Liver (tissue), 9 donors: Measurements from ENCODE around the gene IKZF3. TPM values are rescaled to one million over a fixed set of nuclear protein-coding genes. Genes with fewer than 3 reads are reported as not detected.

Experiments
- DNase-seq: peaks from one replicate; pipeline ENCODE4 v3.0.0-alpha.2; 2017; ENCODE audit warnings: low spot score
- H3K27ac ChIP-seq, 2 donors: one replicate each; pipeline ENCODE4 v1.7.0; 2013; ENCODE audit warnings: inconsistent platforms in 2 of 2, low read length in 2 of 2, control low read depth in 1 of 2, low read depth in 1 of 2, mild to moderate bottlenecking in 1 of 2
- H3K27me3 ChIP-seq, 4 donors: one replicate each; pipeline versions ENCODE4 v1.6.1 to v1.7.0; 2013; ENCODE audit warnings: low read length in 3 of 4, inconsistent platforms in 1 of 4, mild to moderate bottlenecking in 1 of 4, moderate library complexity in 1 of 4; ENCODE audit not compliant: control insufficient read depth in 4 of 4, insufficient read depth in 4 of 4
- H3K36me3 ChIP-seq, 4 donors: one replicate each; pipeline versions ENCODE4 v1.6.1 to v1.7.0; 2013; ENCODE audit warnings: low read length in 3 of 4, mild to moderate bottlenecking in 3 of 4, low read depth in 1 of 4, moderate library complexity in 1 of 4; ENCODE audit not compliant: control insufficient read depth in 4 of 4, insufficient read depth in 3 of 4
- H3K4me1 ChIP-seq, 4 donors: one replicate each; pipeline versions ENCODE4 v1.6.1 to v1.7.0; 2013; ENCODE audit warnings: low read length in 3 of 4, mild to moderate bottlenecking in 3 of 4, moderate library complexity in 1 of 4; ENCODE audit not compliant: control insufficient read depth in 4 of 4, insufficient read depth in 4 of 4
- H3K4me3 ChIP-seq, 3 donors: one replicate each; pipeline versions ENCODE4 v1.6.1 to v1.7.0; 2013; ENCODE audit warnings: low read length in 3 of 3, control low read depth in 1 of 3, low read depth in 1 of 3, mild to moderate bottlenecking in 1 of 3
- H3K9ac ChIP-seq, 2 donors: one replicate each; pipeline ENCODE4 v1.7.0; 2013; ENCODE audit warnings: low read length in 2 of 2, mild to moderate bottlenecking in 2 of 2, moderate library complexity in 2 of 2, control low read depth in 1 of 2, low read depth in 1 of 2
- H3K9me3 ChIP-seq, 4 donors: one replicate each; pipeline versions ENCODE4 v1.6.1 to v1.7.0; 2013; ENCODE audit warnings: low read length in 3 of 4; ENCODE audit not compliant: control insufficient read depth in 4 of 4
- ATF3 ChIP-seq: IDR thresholded peaks from 2 replicates; pipeline ENCODE4 v1.6.1; 2016; ENCODE audit warnings: antibody characterized with exemption
- CTCF ChIP-seq: fragments of 150-350 bp; IDR thresholded peaks from 2 replicates; pipeline ENCODE4 v1.5.1; 2017; ENCODE audit warnings: improper control_type of control experiment, low read depth, low read length; ENCODE audit not compliant: missing input control
- FOXA1 ChIP-seq: IDR thresholded peaks from 2 replicates; pipeline ENCODE4 v1.6.1; 2016; ENCODE audit warnings: antibody characterized with exemption
- FOXA2 ChIP-seq: IDR thresholded peaks from 2 replicates; pipeline ENCODE4 v1.6.1; 2016; ENCODE audit warnings: antibody characterized with exemption
- HNF4A ChIP-seq, 2 donors: conservative IDR thresholded peaks; 2 replicates each; pipeline ENCODE4 v1.6.1; 2016; ENCODE audit warnings: antibody characterized with exemption in 2 of 2, mild to moderate bottlenecking in 2 of 2
- HNF4G ChIP-seq: IDR thresholded peaks from 2 replicates; pipeline ENCODE4 v1.6.1; 2016; ENCODE audit warnings: antibody characterized with exemption
- JUND ChIP-seq, 2 donors: IDR thresholded peaks; 2 replicates each; pipeline ENCODE4 v1.6.1; 2016; ENCODE audit warnings: antibody characterized with exemption in 2 of 2
- MAX ChIP-seq: IDR thresholded peaks from 2 replicates; pipeline ENCODE4 v1.6.1; 2016; ENCODE audit warnings: antibody characterized with exemption
- NR2F2 ChIP-seq: IDR thresholded peaks from 2 replicates; pipeline ENCODE4 v1.6.1; 2016; ENCODE audit warnings: antibody characterized with exemption
- RAD21 ChIP-seq, 2 donors: IDR thresholded peaks; 2 replicates each; pipeline ENCODE4 v1.6.1; 2016; ENCODE audit warnings: antibody characterized with exemption in 2 of 2, mild to moderate bottlenecking in 2 of 2
- REST ChIP-seq: IDR thresholded peaks from 2 replicates; pipeline ENCODE4 v1.6.1; 2016; ENCODE audit warnings: antibody characterized with exemption, mild to moderate bottlenecking
- RXRA ChIP-seq, 2 donors: IDR thresholded peaks; 2 replicates each; pipeline ENCODE4 v1.6.1; 2017 to 2018; ENCODE audit warnings: antibody characterized with exemption in 2 of 2, mild to moderate bottlenecking in 1 of 2
- TAF1 ChIP-seq: conservative IDR thresholded peaks from 2 replicates; pipeline ENCODE4 v1.6.1; 2016; ENCODE audit warnings: antibody characterized with exemption, mild to moderate bottlenecking
- YY1 ChIP-seq: IDR thresholded peaks from 2 replicates; pipeline ENCODE4 v1.6.1; 2016; ENCODE audit warnings: antibody characterized with exemption, mild to moderate bottlenecking
- WGBS: extraction: QIAGEN DNeasy Blood & Tissue Kit; methylation state at CpG from one replicate; pipeline ENCODE4 v1.1.7; 2013; 5-methylcytosine and 5-hydroxymethylcytosine counted together
- polyA plus RNA-seq, 2 donors: library from polyadenylated mRNA; stranded (reverse) in 1 of 2; unstranded in 1 of 2; fragments of 200-250 nt in 1 of 2; fragments of >200 nt in 1 of 2; fragmentation: Nextera tagmentation in 1 of 2; extraction: Ambion mirVana in 1 of 2; gene quantifications; one replicate each; pipeline versions ENCODE4 v1.2.1 to v1.2.3, GENCODE V29; 2013 to 2015
- total RNA-seq, 2 donors: library from RNA; depleted of rRNA; stranded (reverse); fragments of >200 nt; gene quantifications; one replicate each; pipeline ENCODE4 v1.2.3, GENCODE V29; 2014
- TF ChIP-seq, protein P1 (sequence below): IDR thresholded peaks from 2 replicates; pipeline ENCODE4 v1.6.1; 2016; ENCODE audit warnings: antibody characterized with exemption
- donor health status: healthy.
- donor health status: healthy.
- donor health status: healthy.
- donor health status: healthy.
- donor health status: healthy.

IKZF3 gene
- total and polyA plus RNA-seq, 4 donors, result 0.32 to 2.3 (median 0.83) TPM

GRCh38 chr17:39724731-39725130, 139.4 kb downstream of the IKZF3 start:
- Histone ChIP-seq H3K27ac (no peak overlapping the region), H3K9me3 (no peaks in the 10 kb centered on the region), H3K27me3 (no peaks in the 10 kb centered on the region), H3K4me1 (peaks cover 5 to 14% (median 9%) of the 10 kb centered on the region in 4 donors), H3K36me3 (peaks cover 5 to 43% (median 13%) of the 10 kb centered on the region in 4 donors), H3K4me3 (no peak overlapping the region), H3K9ac (no peak overlapping the region)
- WGBS, result 97% methylated on average over 13 of the region's 13 CpGs
- no peak for DNase-seq
- no peak for TF ChIP-seq TAF1
- TF ChIP-seq CTCF, result no peak
- no peak for TF ChIP-seq HNF4G
- no peak for TF ChIP-seq JUND (IDR thresholded peaks at IDR 0.05)
- no peak for TF ChIP-seq NR2F2
- TF ChIP-seq RAD21 (IDR thresholded peaks at IDR 0.05), result no peak
- TF ChIP-seq HNF4A (conservative IDR thresholded peaks at IDR 0.05), result no peak
- no peak for TF ChIP-seq MAX
- no peak for TF ChIP-seq RXRA (IDR thresholded peaks at IDR 0.05)
- no peak for TF ChIP-seq FOXA2

- TF ChIP-seq YY1, result no peak
- TF ChIP-seq, protein P1, sequence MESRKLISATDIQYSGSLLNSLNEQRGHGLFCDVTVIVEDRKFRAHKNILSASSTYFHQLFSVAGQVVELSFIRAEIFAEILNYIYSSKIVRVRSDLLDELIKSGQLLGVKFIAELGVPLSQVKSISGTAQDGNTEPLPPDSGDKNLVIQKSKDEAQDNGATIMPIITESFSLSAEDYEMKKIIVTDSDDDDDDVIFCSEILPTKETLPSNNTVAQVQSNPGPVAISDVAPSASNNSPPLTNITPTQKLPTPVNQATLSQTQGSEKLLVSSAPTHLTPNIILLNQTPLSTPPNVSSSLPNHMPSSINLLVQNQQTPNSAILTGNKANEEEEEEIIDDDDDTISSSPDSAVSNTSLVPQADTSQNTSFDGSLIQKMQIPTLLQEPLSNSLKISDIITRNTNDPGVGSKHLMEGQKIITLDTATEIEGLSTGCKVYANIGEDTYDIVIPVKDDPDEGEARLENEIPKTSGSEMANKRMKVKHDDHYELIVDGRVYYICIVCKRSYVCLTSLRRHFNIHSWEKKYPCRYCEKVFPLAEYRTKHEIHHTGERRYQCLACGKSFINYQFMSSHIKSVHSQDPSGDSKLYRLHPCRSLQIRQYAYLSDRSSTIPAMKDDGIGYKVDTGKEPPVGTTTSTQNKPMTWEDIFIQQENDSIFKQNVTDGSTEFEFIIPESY, result no peak
- TF ChIP-seq FOXA2, result no peak
- no peak for TF ChIP-seq TAF1
- TF ChIP-seq NR2F2, result no peak
- no peak for TF ChIP-seq JUND (IDR thresholded peaks at IDR 0.05)
- TF ChIP-seq FOXA1, result no peak
- no peak for TF ChIP-seq ATF3
- no peak for TF ChIP-seq HNF4A (conservative IDR thresholded peaks at IDR 0.05)
- no peak for TF ChIP-seq REST
Observed at GRCh38 chr17:39722965-39723848, 140.9 kb downstream of the IKZF3 start.

More at GRCh38 chr17:39722965-39723848, 140.9 kb downstream of the IKZF3 start:
- no peaks in the 10 kb centered on the region for H3K27me3 ChIP-seq
- peak; percentile 75 for DNase-seq
- no peak overlapping the region for H3K27ac ChIP-seq
- H3K36me3 ChIP-seq, result peaks cover 0 to 46% (median 11%) of the 10 kb centered on the region in 4 donors
- no peaks in the 10 kb centered on the region for H3K9me3 ChIP-seq
- no peak overlapping the region for H3K4me3 ChIP-seq
- WGBS, result 88% methylated on average over 34 of the region's 34 CpGs
- H3K9ac ChIP-seq, result no peak overlapping the region
- peaks cover 0 to 6% (median 2%) of the 10 kb centered on the region in 4 donors for H3K4me1 ChIP-seq
